NCI-H146 (cell line): Measurements from ENCODE around the gene MAN1A1.
A peak's percentile ranks its signal among the peaks of the same experiment; 100 is the strongest.
"Not testable (repeated sequence)": the region's sequence is repeated elsewhere in the genome, so short reads cannot be mapped to it uniquely, and the experiment has no call there.

Experiments used
- DNase-seq: peaks from one replicate; lab custom pipeline; 2025; lab: John Stamatoyannopoulos, UW

Gene MAN1A1

DNA sequence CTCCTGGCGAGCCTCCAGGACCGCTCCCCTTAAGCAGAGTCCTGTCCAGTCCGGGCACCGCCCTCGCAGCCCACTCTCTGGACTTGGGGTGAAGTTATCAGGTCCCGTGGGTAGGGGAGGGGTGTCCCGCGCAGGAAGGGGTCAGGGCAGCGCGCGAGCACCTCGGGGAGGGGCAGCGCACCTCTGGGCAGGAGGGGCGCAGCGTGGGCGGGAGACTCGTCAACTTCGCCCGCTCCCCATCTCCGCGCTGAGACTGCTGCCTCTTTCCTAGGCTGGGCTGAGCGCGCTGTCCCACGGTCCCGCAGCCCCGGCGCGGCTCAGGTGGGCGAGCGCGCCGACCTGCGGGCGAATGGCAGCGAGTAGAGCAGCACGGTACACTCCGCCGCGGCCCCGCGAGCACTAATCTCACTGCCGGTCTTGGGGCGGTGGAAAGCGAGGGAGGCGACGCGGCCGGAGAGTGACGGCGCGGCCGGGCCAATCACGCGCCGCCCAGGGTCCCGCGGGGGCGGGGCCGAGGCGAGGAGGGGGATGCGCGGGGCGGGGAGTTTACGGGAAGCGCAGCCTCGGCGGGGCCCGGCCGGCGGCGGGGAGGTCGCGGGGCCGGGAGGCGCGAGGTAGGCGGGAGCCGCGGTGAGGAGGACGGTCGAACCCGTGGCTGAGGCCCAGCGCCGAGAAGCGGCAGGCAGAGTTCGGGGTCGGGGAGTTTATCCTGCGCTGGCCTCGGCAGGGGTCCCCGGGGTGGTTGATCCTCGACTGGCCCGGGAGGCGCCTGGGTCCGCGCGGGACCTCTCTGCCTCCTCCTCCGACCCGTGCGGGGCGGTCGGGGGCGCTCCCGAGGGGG is at the start of gene MAN1A1:
MAN1A1 (minus strand) TSS at position 401 of the 841 bp plus-strand sequence. CDS start 696 bp downstream, outside the sequence.
- DNase-seq = peak; percentile 63

- no peak for DNase-seq
Measured at GRCh38 chr6:119395192-119395591, 45.6 kb upstream of the MAN1A1 start.

GRCh38 chr6:119390247-119390793 is 40.8 kb upstream of the MAN1A1 start:
- no peak for DNase-seq

DNA sequence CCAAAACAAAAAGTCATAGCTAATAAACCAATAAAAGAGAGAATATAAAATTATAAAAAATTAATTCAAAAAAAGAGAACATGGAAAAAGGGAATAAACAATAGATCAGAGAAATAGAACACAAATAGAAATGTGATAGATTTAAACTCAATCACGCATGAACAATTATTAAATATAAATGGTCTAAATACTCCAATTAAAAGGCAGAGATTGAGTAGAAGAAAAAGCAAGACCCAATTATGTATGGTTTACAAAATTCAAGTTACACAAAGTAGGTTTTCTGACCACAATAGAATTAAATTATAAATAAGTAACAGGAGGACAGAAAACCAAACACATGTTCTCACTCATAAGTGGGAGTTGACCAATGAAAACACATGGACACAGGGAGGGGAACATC is 36.4 kb upstream of the MAN1A1 start:
- DNase-seq = no peak

DNA sequence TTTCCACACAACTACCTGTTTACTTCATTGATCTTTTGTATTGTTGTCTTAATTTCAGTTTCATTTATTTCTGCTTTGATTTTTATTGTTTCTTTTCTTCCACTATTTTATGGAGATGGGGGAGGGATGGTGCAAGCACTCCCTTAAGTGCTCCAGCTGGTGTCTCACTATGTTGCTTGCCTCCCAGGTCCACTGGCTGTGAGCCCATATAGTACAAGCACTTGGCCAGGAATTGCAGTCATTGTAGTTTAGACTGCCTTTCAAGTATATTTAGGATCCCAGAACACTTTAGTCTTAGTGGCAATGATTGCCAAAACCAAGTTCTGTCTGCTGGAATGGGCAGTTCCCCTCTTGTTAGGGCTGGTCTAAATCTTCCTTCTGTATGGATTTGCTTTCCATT is 34.9 kb upstream of the MAN1A1 start:
- DNase-seq = no peak

- no peak for DNase-seq
Measured at GRCh38 chr6:119379809-119380208, 30.2 kb upstream of the MAN1A1 start.

DNA sequence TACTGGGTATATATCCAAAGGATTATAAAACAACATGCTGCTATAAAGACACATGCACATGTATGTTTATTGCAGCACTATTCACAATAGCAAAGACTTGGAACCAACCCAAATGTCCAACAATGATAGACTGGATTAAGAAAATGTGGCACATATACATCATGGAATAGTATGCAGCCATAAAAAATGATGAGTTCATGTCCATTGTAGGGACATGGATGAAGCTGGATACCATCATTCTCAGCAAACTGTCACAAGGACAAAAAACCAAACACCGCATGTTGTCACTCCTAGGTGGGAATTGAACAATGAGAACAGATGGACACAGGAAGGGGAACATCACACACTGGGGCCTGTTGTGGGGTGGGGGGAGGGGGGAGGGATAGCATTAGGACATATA is 27.5 kb upstream of the MAN1A1 start:
- not testable (repeated sequence) for DNase-seq

- no peak for DNase-seq
Measured at GRCh38 chr6:119370080-119370479, 20.5 kb upstream of the MAN1A1 start.

DNA sequence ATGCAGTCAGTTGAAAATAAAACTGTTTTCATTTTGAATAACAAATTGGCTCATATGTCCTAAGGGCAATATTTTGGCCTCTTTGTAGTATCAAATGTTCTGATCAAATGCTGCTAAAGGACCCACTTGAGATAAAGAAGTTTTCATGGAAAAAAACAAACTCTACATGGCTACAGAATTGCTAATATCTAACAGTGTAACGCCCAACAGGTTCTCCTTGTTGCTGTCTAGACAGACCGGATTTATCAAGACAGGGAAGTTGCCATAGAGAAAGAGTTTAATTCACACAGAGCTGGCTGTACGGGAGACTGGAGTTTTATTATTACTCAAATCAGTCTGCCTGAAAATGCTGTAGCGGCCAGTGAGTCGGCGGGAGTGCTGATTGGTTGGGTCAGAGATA is 19.4 kb upstream of the MAN1A1 start:
- DNase-seq = no peak

DNA sequence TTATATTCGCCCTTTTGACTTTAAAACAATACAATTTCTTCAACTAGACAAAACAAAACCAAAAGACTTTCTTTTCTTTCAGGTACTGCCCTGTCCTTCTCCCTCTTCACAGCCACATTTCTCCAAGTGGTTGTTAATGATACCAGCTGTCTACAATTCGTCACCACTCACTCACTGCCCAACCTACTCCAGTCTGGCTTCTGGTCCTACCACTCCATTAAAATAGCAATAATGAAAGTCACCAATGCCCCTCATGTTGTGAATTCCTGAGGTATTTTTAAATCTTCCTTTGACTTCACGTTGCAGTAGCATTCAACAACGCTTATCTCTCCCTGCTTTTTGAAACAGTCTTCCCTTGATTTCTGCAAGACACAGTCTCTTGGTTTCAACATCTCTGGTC is 11.6 kb upstream of the MAN1A1 start:
- no peak for DNase-seq

GRCh38 chr6:119360262-119360915 is 10.8 kb upstream of the MAN1A1 start:
- DNase-seq = no peak

DNA sequence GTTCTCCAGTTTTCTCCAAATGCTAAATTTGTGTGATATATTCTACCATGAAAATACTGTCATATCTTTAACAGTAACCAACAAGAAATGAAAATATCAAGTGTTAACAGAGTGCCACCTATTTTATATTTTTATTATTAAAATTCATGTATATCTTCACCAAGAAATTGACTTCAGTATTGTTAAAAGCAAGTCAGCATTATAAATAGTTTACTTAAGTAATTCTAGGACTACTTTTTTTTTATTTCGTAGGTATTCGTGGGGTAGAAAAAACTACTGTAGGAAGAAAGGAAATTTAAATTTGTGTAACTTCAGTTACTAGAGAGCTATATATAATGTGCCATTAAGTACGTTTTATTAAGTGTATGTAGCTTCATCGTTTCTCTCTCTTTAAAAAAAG is 6.3 kb upstream of the MAN1A1 start:
- no peak for DNase-seq

- no peak for DNase-seq
Measured at GRCh38 chr6:119355157-119355556, 5.6 kb upstream of the MAN1A1 start.

GRCh38 chr6:119353696-119354095 is 4.1 kb upstream of the MAN1A1 start:
- DNase-seq = no peak

DNA sequence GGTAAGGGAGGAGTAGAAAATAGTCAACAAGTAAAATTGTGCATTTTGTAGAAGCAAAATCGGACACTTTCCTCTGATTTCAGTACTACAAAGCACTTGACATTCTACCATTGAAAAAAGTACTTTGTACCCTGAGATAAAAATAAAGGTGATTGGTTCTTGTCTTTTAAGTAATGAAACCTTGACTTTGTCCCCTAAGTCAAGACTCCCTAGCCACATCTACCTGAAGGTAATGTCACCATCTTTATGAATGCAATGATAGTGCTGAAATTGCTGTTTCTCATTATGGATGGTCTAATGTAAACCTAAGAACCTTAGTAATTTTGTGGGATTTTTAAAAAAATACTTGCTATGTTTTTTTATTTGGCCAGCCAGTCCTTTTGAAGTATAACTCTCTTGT is 2.4 kb upstream of the MAN1A1 start:
- no peak for DNase-seq

- DNase-seq = no peak
Measured at GRCh38 chr6:119350952-119351372, 1.4 kb upstream of the MAN1A1 start.

DNA sequence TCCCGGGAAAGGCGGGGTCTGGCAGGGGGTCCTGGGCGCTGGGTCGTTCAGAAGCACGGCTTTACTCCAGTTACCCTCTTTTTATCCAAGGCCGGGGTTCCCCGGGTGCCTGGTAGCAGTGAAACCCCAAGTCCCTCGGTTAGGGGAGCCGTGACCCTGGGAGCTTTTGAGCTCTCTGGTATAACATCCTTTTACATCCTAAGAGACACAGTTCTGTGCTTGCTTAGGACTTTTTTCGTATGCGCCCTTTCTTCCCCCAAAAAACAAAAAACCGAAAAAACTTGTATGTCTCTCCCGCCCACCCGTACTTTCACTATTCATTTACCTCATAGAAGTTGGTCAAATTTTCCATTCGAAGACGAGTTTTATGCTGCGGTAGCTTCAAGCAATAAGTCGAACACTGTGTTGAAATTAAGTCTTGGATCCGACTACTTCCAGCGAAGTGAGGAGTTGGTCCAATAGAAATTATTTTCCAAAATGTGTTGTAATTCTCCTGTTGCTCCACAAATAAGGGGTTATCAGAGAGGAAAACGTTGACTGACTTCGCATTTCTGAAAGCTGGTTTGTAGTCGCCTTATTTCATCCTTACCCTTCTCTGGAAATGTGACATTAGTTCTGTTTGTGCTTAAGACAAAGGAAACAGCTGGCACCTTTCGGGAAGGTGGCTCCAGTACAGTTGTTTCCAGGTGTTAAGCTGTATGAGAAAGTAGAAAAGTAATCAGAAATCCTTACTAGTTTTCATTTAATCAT is 816 bp upstream of the MAN1A1 start:
- DNase-seq = peak; percentile 9

DNA sequence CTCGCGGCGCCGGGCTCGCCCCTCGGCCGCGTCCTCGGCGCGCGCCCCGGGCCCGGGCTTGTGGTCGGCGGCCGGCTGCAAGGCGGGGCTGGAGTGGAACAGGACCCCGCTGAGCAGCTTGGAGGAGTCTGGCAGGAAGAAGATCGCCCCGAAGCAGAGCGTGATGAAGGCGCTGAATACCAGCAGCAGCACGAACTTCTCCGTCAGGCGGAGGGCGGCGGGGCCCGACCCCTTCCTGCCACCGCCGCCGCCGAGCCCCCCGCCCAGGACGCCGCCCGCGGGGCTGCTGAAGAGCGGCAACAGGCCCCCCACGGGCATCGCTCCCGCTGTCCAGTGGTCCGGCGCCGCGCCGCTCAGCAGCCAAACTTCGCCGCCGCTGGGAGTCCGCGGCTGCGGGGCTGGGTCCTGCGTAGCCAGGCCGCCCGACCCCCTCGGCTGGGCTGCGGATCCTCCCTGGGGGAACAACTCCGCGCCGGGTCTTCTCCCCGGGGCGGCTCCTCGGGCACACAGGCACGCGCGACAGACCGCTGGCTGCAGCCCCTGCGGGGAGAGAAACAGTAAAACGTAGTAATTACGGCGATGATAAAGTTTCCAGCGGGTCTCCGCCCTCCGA is 707 bp downstream of the MAN1A1 start:
- peak; percentile 24 for DNase-seq

GRCh38 chr6:119348096-119348747 is 1.3 kb downstream of the MAN1A1 start:
- peak; percentile 20 for DNase-seq

DNA sequence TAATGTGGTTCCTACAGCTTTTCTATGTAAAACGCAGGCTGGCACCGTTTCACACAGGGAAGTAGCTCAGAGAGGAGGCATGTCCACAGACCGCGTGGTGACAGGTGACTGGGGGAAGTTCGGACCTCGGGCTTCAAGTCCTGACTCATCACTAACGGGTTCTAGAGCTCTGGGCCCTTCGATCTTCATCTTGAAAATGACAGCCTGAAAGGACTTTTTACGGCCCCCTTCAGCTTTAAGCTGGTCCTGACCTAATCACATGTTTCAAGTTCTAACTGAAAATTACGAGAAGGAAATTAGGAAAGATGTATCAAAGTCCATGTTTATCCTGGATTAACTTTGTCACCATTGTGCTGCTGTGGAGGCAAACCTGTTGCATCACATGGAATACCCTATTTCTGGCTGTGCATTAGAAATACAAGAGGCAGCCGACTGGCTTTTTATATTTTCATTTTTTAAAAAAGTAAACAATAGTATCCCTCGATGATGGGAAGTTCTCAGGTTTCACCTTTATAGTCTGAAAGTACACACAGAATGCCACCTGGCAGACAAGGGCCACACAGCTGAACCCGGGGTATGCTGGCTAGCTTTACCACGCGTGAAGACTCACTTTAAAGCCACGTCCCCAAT is 2.0 kb downstream of the MAN1A1 start:
- DNase-seq = peak; percentile 7

GRCh38 chr6:119346936-119347335 is 2.6 kb downstream of the MAN1A1 start:
- DNase-seq = no peak
